ENCODE data around the gene AFF3. TPM values are rescaled to one million over a fixed set of nuclear protein-coding genes. Genes with fewer than 3 reads are reported as not detected.

Gene AFF3
- total and polyA plus RNA-seq, 2 of the 8 experiments (the other 6 are each of a cell fraction or from before 2014, with no cell fraction given) = 0.27 to 3.0 TPM

- TF ChIP-seq RXRA (IDR thresholded peaks at IDR 0.05; ENCODE audit: insufficient read depth, low read depth, low read length) (no peak), RBBP5 (IDR thresholded peaks at IDR 0.05; ENCODE audit: borderline replicate concordance, low read depth, low read length) (no peak), JUND (IDR thresholded peaks at IDR 0.05; ENCODE audit: low read length) (no peak)
Observed at GRCh38 chr2:100054426-100054825, 88.0 kb downstream of the AFF3 start (continued).
